T-cell (primary cell): ENCODE data around the gene QDPR. TPM values are rescaled to one million over a fixed set of nuclear protein-coding genes. Genes with fewer than 3 reads are reported as not detected.
"Not testable (repeated sequence)": the region's sequence is repeated elsewhere in the genome, so short reads cannot be mapped to it uniquely, and the experiment has no call there.

Experiments used
- ATAC-seq, 4 experiments: fragments of 200-7000 bp in 3 of 4; fragments of 150-1000 bp in 1 of 4; cut with Tn5 transposase; replicated peaks in 1 of 4; 1 replicate in 3 of 4; 2 replicates in 1 of 4; pipeline ENCODE4 v1.10.0; 2021; ENCODE audit warnings: moderate library complexity in 3 of 4, mild to moderate bottlenecking in 2 of 4, moderate number of reproducible peaks in 1 of 4
- CTCF ChIA-PET, 2 donors: fragments of 300-600 bp; sonication (Branson Sonifier 250); formaldehyde crosslinking; loops; one replicate each; lab custom pipeline; 2022; ENCODE audit warnings: antibody characterized with exemption in 2 of 2; lab: Charles Lee
- POLR2A ChIA-PET, 2 donors: fragments of 300-600 bp; sonication (Branson Sonifier 250); formaldehyde crosslinking; loops; one replicate each; lab custom pipeline; 2022; ENCODE audit warnings: antibody characterized with exemption in 2 of 2; lab: Charles Lee
- DNase-seq, 35 experiments: peaks; one replicate each; pipeline versions ENCODE4 v3.0.0 to v3.0.0-alpha.2; 2013 to 2023
- H3K27ac ChIP-seq: one replicate; pipeline ENCODE4 v1.5.1; 2013; ENCODE audit warnings: low read length
- H3K27me3 ChIP-seq, 2 experiments: replicated peaks in 1 of 2; 1 replicate in 1 of 2; 2 replicates in 1 of 2; pipeline versions ENCODE4 v1.6.1 to v1.7.0; 2013; ENCODE audit warnings: low read length in 1 of 2, mixed read lengths in 1 of 2; ENCODE audit not compliant: control insufficient read depth in 2 of 2, insufficient read depth in 2 of 2; ENCODE audit errors: extremely low read depth in 1 of 2
- H3K36me3 ChIP-seq, 2 donors: 1 replicate in 1 of 2; 2 replicates in 1 of 2; pipeline versions ENCODE4 v1.6.1 to v1.7.0; 2013; ENCODE audit warnings: low read length in 1 of 2; ENCODE audit not compliant: control insufficient read depth in 2 of 2, insufficient read depth in 1 of 2; ENCODE audit errors: extremely low read depth in 1 of 2
- H3K4me1 ChIP-seq, 2 experiments: 1 replicate in 1 of 2; 2 replicates in 1 of 2; pipeline versions ENCODE4 v1.6.1 to v1.7.0; 2013; ENCODE audit warnings: low read length in 2 of 2, mixed read lengths in 1 of 2; ENCODE audit not compliant: insufficient read depth in 2 of 2, control insufficient read depth in 1 of 2; ENCODE audit errors: extremely low read depth in 1 of 2
- H3K4me3 ChIP-seq, 2 donors: 1 replicate in 1 of 2; 2 replicates in 1 of 2; pipeline versions ENCODE4 v1.5.1 to v1.7.0; 2013; ENCODE audit warnings: mild to moderate bottlenecking in 2 of 2, low read length in 1 of 2, moderate library complexity in 1 of 2; ENCODE audit not compliant: control insufficient read depth in 1 of 2; ENCODE audit errors: extremely low read depth in 1 of 2
- H3K9me3 ChIP-seq: 2 replicates; pipeline ENCODE4 v1.7.0; 2013
- H3K27ac Mint-ChIP-seq, 2 donors: one replicate each; pipeline ENCODE4 v1.8.0; 2020 to 2021; ENCODE audit warnings: mild to moderate bottlenecking in 2 of 2, mixed read lengths in 2 of 2
- H3K27me3 Mint-ChIP-seq, 2 donors: one replicate each; pipeline ENCODE4 v1.8.0; 2021 to 2022; ENCODE audit warnings: mixed read lengths in 2 of 2
- H3K36me3 Mint-ChIP-seq: one replicate; pipeline ENCODE4 v1.8.0; 2021; ENCODE audit warnings: mixed read lengths
- H3K4me1 Mint-ChIP-seq, 3 donors: one replicate each; pipeline ENCODE4 v1.8.0; 2020 to 2022; ENCODE audit warnings: mixed read lengths in 3 of 3, mild to moderate bottlenecking in 1 of 3
- H3K4me3 Mint-ChIP-seq, 3 donors: one replicate each; pipeline ENCODE4 v1.8.0; 2020 to 2022; ENCODE audit warnings: mild to moderate bottlenecking in 3 of 3, mixed read lengths in 3 of 3, moderate library complexity in 3 of 3
- H3K9me3 Mint-ChIP-seq, 3 donors: one replicate each; pipeline ENCODE4 v1.8.0; 2020 to 2022; ENCODE audit warnings: mixed read lengths in 3 of 3
- WGBS: methylation state at CpG from one replicate; pipeline ENCODE4 v1.1.5; 2013; ENCODE audit warnings: missing lambda C conversion rate; ENCODE audit not compliant: insufficient coverage; 5-methylcytosine and 5-hydroxymethylcytosine counted together
- total RNA-seq, 35 experiments: library from RNA in 6 of 35; stranded (reverse) in 6 of 35; fragments of 120-200 nt in 1 of 35; gene quantifications; one replicate each; pipeline versions ENCODE4 v1.2.1 to v1.2.4 and lab custom pipeline; 2013 to 2026

QDPR gene
- total RNA-seq, 5 donors from 2014 or later (not counting 1 experiment from before 2014, with no cell fraction given): 14.9 to 23.1 (median 20.0) TPM

GRCh38 chr4:17546222-17546621 lies 34.3 kb upstream of the QDPR start:
- ATAC-seq (no peak), DNase-seq (no peak)
- whole genome bisulfite sequencing: 83% methylated on average over 9 of the region's 10 CpGs
- H3K9me3 Mint-ChIP-seq: no peaks in the 10 kb centered on the region
- H3K4me3 Mint-ChIP-seq: no peak overlapping the region
- Histone ChIP-seq H3K4me1 (no peaks in the 10 kb centered on the region), H3K4me3 (no peak overlapping the region), H3K27me3 (no peaks in the 10 kb centered on the region), H3K36me3 (no peaks in the 10 kb centered on the region), H3K9me3 (no peaks in the 10 kb centered on the region), H3K27ac (no peak overlapping the region)
- peaks cover 14 to 18% of the 10 kb centered on the region in 2 donors for H3K27me3 Mint-ChIP-seq
- H3K36me3 Mint-ChIP-seq: no peaks in the 10 kb centered on the region
- peaks cover 1 to 10% (median 1%) of the 10 kb centered on the region in 3 donors for H3K4me1 Mint-ChIP-seq
- ChIA-PET POLR2A (no interaction called here), CTCF (interaction anchor here in 1 of 2 donors (0.6 to 0.7 kb wide), 2 partner anchors 1044 to 1656 kb away, joined by 3 read pairs; no protein-coding TSS in a partner anchor)
- no peak overlapping the region for H3K27ac Mint-ChIP-seq

DNA sequence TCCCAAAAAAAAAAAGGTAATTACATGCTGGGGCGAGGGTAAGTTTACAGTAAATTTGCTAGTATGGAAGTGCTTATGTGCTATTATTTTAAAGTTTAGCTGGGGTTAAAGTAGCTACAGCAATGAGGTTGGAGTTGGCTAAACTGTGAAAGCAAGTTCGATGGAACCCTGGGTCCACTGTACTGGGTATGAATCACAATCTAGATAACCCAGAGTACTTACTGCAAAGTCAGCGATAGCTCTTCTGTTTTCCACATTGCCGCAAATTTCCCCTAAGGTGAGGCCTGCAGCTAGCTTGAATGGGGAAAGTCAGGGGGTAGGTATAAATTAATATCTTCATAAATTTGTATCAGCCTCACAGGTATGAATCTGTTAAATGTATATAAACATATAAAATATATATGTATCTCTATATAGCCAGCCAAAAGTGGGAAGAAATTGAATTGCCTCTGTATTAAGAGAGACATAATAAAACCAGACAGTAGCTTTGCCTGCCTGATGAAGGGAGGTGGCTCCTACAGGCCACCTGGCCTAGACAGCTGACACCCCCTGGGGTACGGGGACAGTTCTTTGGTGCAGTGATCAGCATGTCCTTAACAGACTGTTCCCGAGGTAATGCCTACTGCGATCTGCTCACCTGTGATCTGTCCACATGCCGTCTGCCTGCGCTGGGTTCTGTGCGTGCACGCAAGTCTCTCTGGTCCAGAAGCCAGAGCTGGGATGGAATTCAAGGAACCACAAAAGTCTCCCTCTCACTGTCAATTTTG lies 33.7 kb upstream of the QDPR start:
- H3K27me3 ChIP-seq: no peaks in the 10 kb centered on the region
- Mint-ChIP-seq H3K27ac (no peak overlapping the region), H3K4me3 (no peak overlapping the region), H3K4me1 (peaks cover 1 to 10% (median 1%) of the 10 kb centered on the region in 3 donors), H3K9me3 (no peaks in the 10 kb centered on the region), H3K36me3 (no peaks in the 10 kb centered on the region), H3K27me3 (peaks cover 14 to 19% of the 10 kb centered on the region in 2 donors)
- ChIA-PET CTCF (interaction anchor here in 1 of 2 donors (0.7 to 0.8 kb wide), 2 partner anchors 29 to 31 kb away, joined by 3 read pairs; partner anchors contain the start of gene LAP3), POLR2A (no interaction called here)
- DNase-seq (no peak), ATAC-seq (no peak)
- H3K4me1 ChIP-seq: no peaks in the 10 kb centered on the region
- H3K36me3 ChIP-seq: no peaks in the 10 kb centered on the region
- no peaks in the 10 kb centered on the region for H3K9me3 ChIP-seq
- no peak overlapping the region for H3K27ac ChIP-seq
- WGBS: 83% methylated on average over 3 of the region's 11 CpGs
- no peak overlapping the region for H3K4me3 ChIP-seq

DNA sequence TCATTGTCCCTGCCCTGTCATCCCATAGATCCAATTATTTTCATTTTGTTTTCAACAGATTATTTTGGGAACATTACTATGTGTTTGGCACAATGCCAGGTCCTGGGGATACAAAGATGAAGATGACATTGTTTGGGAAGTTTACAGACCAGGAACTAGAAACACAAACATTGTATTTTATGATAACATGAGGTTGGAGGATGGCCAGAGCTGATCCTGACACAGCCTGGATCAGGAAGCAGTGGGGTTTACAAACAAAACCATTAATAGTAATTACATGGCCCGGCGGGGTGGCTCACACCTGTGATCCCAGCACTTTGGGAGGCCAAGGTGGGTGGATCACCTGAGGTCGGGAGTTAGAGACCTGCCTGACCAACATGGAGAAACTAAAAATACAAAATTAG lies 32.9 kb upstream of the QDPR start:
- no peak overlapping the region for H3K4me3 Mint-ChIP-seq
- H3K27ac Mint-ChIP-seq: no peak overlapping the region
- Histone ChIP-seq H3K9me3 (no peaks in the 10 kb centered on the region), H3K27me3 (no peaks in the 10 kb centered on the region), H3K36me3 (no peaks in the 10 kb centered on the region), H3K4me1 (no peaks in the 10 kb centered on the region), H3K27ac (no peak overlapping the region), H3K4me3 (no peak overlapping the region)
- no peaks in the 10 kb centered on the region for H3K36me3 Mint-ChIP-seq
- H3K4me1 Mint-ChIP-seq: peaks cover 1 to 10% (median 1%) of the 10 kb centered on the region in 3 donors
- H3K9me3 Mint-ChIP-seq: no peaks in the 10 kb centered on the region
- POLR2A ChIA-PET: interaction anchor here in 1 of 2 donors (1.0 kb wide), 1 partner anchor 260 kb away, joined by 3 read pairs; no protein-coding TSS in a partner anchor
- ATAC-seq: no peak
- CTCF ChIA-PET: no interaction called here
- DNase-seq: no peak
- peaks cover 17 to 22% of the 10 kb centered on the region in 2 donors for H3K27me3 Mint-ChIP-seq
- 56% methylated on average over 3 of the region's 3 CpGs for WGBS

DNA sequence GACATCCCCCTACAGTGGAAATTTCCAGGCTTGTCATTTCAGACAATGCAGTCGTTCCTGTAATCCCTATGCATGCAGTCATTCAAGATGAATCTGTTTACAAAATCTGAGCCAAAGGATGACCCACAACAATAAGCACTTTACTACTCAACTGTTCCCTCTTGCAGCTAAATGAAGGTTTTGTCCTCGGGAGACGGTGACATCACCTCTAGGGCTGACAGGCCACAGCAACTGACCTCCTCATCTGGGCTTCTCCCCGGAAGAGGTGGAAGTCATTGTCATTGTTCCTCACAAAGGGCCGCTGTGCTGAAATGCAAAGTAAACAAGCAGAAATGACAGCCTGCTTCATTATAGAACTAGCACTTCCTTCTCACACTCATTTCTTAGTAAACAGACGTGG lies 32.3 kb upstream of the QDPR start:
- DNase-seq (no peak), ATAC-seq (no peak)
- no peaks in the 10 kb centered on the region for H3K36me3 ChIP-seq
- no peak overlapping the region for H3K4me3 ChIP-seq
- H3K27me3 ChIP-seq: no peaks in the 10 kb centered on the region
- H3K27ac ChIP-seq: no peak overlapping the region
- Mint-ChIP-seq H3K4me3 (no peak overlapping the region), H3K9me3 (no peaks in the 10 kb centered on the region), H3K27me3 (peaks cover 18 to 22% of the 10 kb centered on the region in 2 donors), H3K27ac (no peak overlapping the region), H3K36me3 (no peaks in the 10 kb centered on the region), H3K4me1 (peaks cover 1 to 5% (median 1%) of the 10 kb centered on the region in 3 donors)
- H3K9me3 ChIP-seq: no peaks in the 10 kb centered on the region
- H3K4me1 ChIP-seq: no peaks in the 10 kb centered on the region
- CTCF ChIA-PET: no interaction called here
- POLR2A ChIA-PET: interaction anchor here in 1 of 2 donors (1.0 kb wide), 1 partner anchor 261 kb away, joined by 3 read pairs; no protein-coding TSS in a partner anchor
- WGBS: 71% methylated on average over 4 of the region's 6 CpGs

GRCh38 chr4:17537060-17537459 lies 25.2 kb upstream of the QDPR start:
- not testable (repeated sequence) for H3K36me3 Mint-ChIP-seq, H3K9me3 Mint-ChIP-seq, H3K27me3 Mint-ChIP-seq, H3K9me3 ChIP-seq, H3K27ac Mint-ChIP-seq, DNase-seq, H3K36me3 ChIP-seq, H3K27me3 ChIP-seq, H3K4me3 Mint-ChIP-seq, ATAC-seq, H3K27ac ChIP-seq, H3K4me3 ChIP-seq, H3K4me1 Mint-ChIP-seq, H3K4me1 ChIP-seq
- 65% methylated on average over 2 of the region's 6 CpGs for WGBS
- ChIA-PET POLR2A (interaction anchor here in 1 of 2 donors (0.7 kb wide), 1 partner anchor 1323 kb away, joined by 3 read pairs; no protein-coding TSS in a partner anchor), CTCF (interaction anchor here in 1 of 2 donors (1.1 kb wide), 1 partner anchor 12 kb away, joined by 3 read pairs; no protein-coding TSS in a partner anchor)

DNA sequence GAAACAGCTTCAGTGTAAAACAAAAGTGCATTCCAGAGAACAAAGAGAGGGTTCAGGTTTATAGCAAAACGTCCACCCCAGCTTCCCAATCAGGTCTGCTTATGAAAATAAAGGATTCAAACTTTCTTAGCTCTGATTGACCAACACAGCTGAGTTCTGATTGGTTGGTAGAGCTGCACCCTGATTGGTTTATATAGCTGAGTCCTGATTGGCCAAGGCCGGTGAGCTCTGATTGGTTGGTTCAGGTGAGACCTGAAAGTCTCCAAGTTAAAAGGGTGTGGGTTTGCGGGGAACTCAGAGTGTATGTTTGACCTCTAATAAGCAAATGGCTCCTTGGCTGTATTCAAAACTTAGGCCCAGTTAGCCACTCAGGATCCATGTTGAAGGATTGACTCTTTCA lies 24.0 kb upstream of the QDPR start:
- no peaks in the 10 kb centered on the region for H3K4me1 ChIP-seq
- no peaks in the 10 kb centered on the region for H3K36me3 ChIP-seq
- no peaks in the 10 kb centered on the region for H3K9me3 ChIP-seq
- ChIA-PET CTCF (interaction anchor here in 1 of 2 donors (1.0 kb wide), 1 partner anchor 13 kb away, joined by 3 read pairs; no protein-coding TSS in a partner anchor), POLR2A (no interaction called here)
- DNase-seq: no peak
- ATAC-seq: no peak
- WGBS: 100% methylated on average over 1 of the region's 3 CpGs
- no peak overlapping the region for H3K4me3 ChIP-seq
- H3K4me1 Mint-ChIP-seq: peaks cover 0 to 5% (median 0%) of the 10 kb centered on the region in 3 donors
- no peaks in the 10 kb centered on the region for H3K36me3 Mint-ChIP-seq
- no peaks in the 10 kb centered on the region for H3K9me3 Mint-ChIP-seq
- H3K27ac ChIP-seq: no peak overlapping the region
- peaks cover 4 to 5% of the 10 kb centered on the region in 2 donors for H3K27me3 Mint-ChIP-seq
- H3K27me3 ChIP-seq: peaks cover 2 to 7% of the 10 kb centered on the region in 2 experiments
- no peak overlapping the region for H3K4me3 Mint-ChIP-seq
- no peak overlapping the region for H3K27ac Mint-ChIP-seq
